ENCODE data around the gene PRRT1B.

DNA sequence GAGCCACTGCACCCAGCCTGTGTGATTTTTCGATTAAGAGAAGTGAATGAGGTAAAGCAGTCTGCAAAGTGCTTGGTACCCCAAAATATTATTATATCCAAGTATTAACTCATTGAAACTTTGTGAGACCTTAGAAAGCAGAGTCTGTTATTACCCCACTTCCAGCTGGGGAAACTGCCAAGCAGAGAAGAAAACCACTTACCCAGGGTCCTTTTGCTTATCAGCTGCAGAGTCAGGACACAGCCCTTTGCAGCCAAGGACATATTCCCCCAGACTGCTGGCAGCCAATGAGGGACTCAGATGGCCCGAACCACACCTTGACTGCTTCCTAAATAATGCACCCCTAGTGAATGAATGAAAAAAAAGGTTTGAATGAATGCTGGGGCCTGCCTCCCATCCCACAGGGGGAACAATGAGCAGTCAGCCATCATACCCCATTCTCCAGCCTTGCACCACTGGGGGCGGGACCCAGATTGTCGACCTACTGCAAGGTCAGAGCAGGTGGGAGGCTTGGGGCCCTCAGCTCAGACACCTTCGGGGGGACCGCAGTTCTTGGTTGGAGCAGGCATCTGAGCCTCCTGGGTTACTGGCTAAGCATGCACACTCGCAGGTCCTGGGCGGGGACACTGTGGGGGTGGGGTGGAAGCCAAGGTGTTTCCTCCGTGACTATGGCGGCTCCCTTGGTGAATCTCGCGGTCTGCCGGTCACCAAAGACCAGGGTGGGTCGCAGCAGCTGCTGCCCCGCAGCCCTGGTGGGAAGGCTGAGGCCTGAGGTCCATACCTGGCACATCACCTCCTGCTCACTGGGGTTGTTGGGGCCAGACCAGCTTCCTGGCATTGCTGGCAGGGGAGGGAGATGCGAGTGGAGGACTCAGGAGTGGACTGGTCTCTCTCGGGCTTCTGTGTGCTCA, 29.7 kb downstream of the PRRT1B start:
- no peak for TF ChIP-seq ZNF70 (CRISPR knock-in tag; IDR thresholded peaks at IDR 0.05)
- no peak for TF ChIP-seq RARB (CRISPR knock-in tag; IDR thresholded peaks at IDR 0.05)
